GM19023 (cell line): ENCODE data around the gene CDK5RAP3.
"Not testable (repeated sequence)": the region's sequence is repeated elsewhere in the genome, so short reads cannot be mapped to it uniquely, and the experiment has no call there.

Experiments used
- ATAC-seq: cut with Tn5 transposase; IDR thresholded peaks from one replicate; pipeline ENCODE4 v1.9.1; 2021; ENCODE audit warnings: mild to moderate bottlenecking, moderate library complexity; ENCODE audit not compliant: unreplicated experiment

CDK5RAP3 gene

DNA sequence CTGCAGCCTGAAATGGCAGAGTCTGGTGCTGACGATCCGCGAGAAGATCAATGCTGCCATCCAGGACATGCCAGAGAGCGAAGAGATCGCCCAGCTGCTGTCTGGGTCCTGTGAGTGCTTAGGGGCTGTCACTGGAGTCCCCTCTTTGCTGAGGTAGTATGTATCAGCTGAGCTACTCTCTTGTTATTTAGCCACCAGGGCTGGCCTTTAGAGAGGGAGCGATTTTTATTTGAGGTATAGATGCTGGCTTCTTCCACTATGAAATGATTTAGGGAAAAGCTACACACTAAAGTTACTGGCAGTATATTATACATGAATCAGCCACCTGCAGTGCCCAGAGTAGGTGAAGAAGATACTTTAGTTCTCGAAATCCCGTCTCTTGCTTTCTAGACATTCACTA, 2.6 kb downstream of the CDK5RAP3 start:
- no peak for ATAC-seq

GRCh38 chr17:47975189-47975822, 4.4 kb downstream of the CDK5RAP3 start:
- no peak for ATAC-seq

GRCh38 chr17:47975823-47976205, 4.9 kb downstream of the CDK5RAP3 start:
- ATAC-seq: no peak

GRCh38 chr17:47978324-47978723, 7.4 kb downstream of the CDK5RAP3 start:
- no peak for ATAC-seq

GRCh38 chr17:47980541-47980940, 9.6 kb downstream of the CDK5RAP3 start:
- no peak for ATAC-seq

- no peak for ATAC-seq
These were observed 10.5 kb downstream of the CDK5RAP3 start for GRCh38 chr17:47981462-47981861.

DNA sequence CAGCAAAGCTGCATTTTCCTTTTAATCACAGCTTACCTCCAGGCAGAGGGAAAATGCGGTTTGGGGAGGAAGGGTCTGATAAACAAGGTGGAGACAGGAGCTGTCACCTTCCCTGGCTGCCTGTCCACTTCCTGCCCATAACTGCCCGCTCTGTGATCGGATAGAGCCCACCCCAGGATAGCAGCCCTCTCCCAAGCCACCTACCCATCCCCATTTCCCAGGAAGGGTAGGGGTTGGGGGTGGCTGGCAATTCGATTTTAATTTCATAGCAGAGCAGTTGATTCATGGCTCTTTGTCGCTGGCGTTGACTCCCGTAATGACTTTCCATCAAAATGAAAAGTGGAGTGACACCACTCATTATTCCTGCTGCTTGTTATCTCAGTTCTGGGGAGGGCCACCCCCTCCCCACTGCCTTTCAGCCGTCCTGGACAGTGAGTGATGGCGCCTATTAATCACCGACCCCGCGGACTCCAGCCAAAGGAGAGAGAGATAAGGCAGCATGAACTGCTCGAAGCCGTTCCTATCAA, 11.2 kb downstream of the CDK5RAP3 start:
- ATAC-seq: no peak

DNA sequence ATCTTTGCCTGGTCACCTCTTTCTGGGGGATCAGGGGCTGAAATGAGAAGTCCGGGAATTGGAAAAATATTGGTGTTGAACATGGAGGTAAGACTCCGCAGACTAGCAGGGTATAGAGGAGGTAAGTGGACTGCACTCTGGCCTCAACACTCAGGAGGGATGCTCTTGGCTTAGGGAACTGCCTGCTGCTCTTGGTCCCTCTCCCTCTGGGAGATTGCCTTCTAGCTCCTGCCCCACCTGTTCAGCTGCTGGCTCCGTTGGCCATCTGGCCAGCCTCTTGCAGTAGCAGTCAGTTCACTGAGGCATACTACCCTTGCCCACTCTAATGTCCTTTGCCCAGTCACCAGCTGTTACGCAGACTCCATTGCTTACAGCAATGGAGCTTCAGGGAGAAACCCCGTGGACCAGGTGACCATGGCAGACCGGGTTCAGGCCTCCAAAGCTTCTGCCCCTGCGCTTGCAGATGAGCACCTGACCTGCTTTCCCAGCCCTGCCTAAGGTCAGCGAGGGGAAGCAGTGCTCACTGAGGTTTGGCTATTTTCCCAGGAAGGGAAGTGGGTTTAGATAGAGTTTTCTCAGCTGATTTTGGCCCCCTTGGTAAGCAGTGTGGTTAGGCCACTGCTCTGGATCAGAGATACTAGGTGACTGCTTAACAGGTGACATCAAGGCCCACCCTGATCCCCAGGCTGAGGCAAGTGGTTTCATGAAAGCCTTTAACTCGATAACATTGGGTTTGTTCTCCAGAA, 11.9 kb downstream of the CDK5RAP3 start:
- no peak for ATAC-seq

- ATAC-seq: no peak
These were observed 12.7 kb downstream of the CDK5RAP3 start for GRCh38 chr17:47983492-47984223.

GRCh38 chr17:47986520-47986919, 15.6 kb downstream of the CDK5RAP3 start:
- ATAC-seq: no peak

- no peak for ATAC-seq
These were observed 16.4 kb downstream of the CDK5RAP3 start for GRCh38 chr17:47987240-47987835.

DNA sequence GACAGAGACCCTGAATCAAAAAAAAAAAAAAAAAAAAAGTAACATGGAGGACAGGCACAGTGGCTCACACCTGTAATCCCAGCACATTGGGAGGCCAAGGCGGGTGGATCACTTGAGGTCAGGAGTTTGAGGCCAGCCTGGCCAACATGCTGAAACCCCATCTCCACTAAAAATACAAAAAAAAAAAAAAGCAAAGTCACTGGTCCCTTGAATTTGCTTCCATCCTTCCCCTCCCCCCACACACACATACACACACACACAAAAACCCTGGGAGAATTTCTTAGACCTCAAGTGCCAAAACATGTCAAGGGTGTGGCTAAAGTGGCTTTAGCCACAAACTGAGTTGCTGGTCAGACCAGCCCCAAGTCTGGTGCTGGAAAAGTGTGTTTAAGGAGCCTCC, 17.5 kb downstream of the CDK5RAP3 start:
- ATAC-seq: not testable (repeated sequence)

DNA sequence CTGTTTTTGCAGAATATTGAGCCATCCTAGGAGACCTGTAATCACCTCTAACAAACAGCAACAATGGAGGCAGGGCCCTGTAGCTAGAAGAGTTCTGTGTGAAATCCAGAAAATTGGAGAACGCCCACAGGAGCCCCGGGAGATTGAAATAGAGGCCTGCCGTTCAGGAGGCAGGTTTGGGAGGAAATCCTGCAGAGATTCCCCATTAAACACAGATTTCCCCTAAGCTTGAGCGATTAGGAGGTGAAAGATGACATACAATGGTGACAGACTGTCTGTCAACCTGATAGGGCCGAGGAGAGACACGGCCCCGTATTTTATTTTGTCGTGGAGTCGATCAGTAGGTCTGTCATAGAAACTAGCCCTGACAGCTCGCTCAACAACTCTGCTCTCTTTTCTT, 18.2 kb downstream of the CDK5RAP3 start:
- no peak for ATAC-seq

- no peak for ATAC-seq
These were observed 18.8 kb downstream of the CDK5RAP3 start for GRCh38 chr17:47989700-47990099.

GRCh38 chr17:47990962-47991731, 20.2 kb downstream of the CDK5RAP3 start:
- no peak for ATAC-seq

- ATAC-seq: no peak
These were observed 21.3 kb downstream of the CDK5RAP3 start for GRCh38 chr17:47992216-47992615.

- no peak for ATAC-seq
These were observed 22.2 kb downstream of the CDK5RAP3 start for GRCh38 chr17:47993031-47993564.

DNA sequence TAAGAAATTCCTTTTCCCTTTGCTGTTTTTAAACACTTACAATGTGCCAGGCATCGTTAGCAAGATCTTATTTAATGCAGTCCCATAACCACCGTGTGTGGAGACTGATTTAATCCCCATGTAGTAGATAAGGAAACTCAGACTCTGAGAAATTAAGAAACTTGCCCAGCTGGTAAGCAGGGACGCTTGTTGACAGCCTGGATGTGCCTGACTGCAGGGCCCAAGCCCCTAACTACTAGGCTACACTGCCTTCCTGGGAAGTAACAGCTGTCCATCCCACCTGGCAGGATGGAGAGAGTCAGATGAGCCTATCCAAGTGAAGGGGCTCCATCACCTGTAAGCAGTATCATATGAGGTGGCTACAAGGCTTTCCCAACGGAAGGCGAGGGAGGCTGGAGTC, 23.1 kb downstream of the CDK5RAP3 start:
- no peak for ATAC-seq

DNA sequence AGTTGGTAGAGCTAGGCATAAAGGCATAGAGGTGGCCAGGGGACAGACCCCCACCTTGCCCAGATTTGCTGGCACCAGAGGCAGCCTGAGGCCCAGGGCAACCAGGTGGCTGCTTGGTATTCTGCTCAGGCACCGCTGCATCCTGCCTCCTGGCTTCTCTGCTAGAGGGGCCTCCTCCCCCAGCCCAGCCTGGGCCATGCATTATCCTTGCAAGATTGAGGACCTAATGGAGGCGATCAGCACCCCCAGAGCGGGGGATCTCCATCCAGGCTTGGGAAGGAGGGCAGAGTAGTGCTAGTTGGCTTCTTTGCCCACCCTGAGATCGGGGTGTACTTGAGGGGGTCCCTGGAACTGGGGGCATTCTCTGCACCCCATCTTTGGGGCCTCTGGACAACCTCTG, 23.8 kb downstream of the CDK5RAP3 start:
- ATAC-seq: no peak

DNA sequence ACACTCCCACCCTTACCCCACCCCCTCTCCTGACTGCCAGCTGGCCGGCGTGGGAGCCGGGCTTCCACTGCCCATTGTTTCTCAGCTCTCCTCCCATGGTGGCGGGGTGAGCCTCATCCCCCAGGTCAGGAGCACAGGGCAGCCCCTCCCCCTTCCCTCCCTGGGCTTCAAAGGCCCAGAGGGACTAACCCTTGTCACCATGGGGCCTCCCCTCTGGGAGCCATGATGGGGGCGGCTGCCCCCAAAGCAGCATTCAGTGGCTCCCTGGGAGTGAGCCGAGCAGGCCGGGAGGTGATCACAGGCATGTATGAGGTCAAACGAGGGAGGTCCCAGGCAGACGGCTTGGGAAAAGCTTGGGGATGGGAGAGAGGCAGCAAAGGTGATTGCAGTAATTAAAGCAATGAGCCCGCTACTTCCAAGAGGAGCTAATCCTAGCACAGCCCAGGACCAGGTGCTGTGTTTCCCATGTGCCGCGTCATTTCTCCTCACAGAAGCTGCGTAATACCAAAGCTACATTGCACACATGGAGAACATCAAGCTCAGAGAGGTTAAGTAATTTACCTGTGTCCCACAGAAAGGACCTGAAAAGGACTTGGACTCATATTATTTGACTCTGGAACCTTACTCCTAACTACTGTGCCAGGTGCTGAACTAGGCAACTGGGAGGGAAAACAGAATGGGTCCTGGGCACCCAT, 24.5 kb downstream of the CDK5RAP3 start:
- no peak for ATAC-seq
